A673 (cell line): ENCODE data around the gene SRPRB. TPM values are rescaled to one million over a fixed set of nuclear protein-coding genes. Genes with fewer than 3 reads are reported as not detected.

Source experiments
- BruUV-seq: library from RNA; stranded (reverse); fragments of 400-500 nt; replicated peaks from 2 replicates; lab custom pipeline; 2021; lab: Mats Ljungman, UMichigan
- CTCF ChIA-PET: fragments of 300-600 bp; sonication (Branson Sonifier 250); formaldehyde crosslinking; loops from one replicate; lab custom pipeline; 2022; ENCODE audit warnings: antibody characterized with exemption; lab: Charles Lee
- POLR2A ChIA-PET: fragments of 300-600 bp; sonication (Branson Sonifier 250); formaldehyde crosslinking; loops from one replicate; lab custom pipeline; 2022; ENCODE audit warnings: antibody characterized with exemption; ENCODE audit not compliant: low non-redundant PET; lab: Charles Lee
- DNase-seq: peaks from one replicate; pipeline ENCODE4 v3.0.0-alpha.2; 2015; ENCODE audit warnings: low spot score
- H3K27ac ChIP-seq: fragments of 200-600 bp; sonication (generic); 2 replicates; pipeline ENCODE4 v1.5.1; 2016; ENCODE audit warnings: mixed run types, low read depth, mild to moderate bottlenecking, mixed read lengths, antibody characterized with exemption, low read length; ENCODE audit not compliant: poor library complexity, severe bottlenecking
- H3K27me3 ChIP-seq: fragments of 200-600 bp; sonication (generic); replicated peaks from 2 replicates; pipeline ENCODE4 v1.6.1; 2017; ENCODE audit warnings: mixed run types, low read depth, mild to moderate bottlenecking, mixed read lengths, antibody characterized with exemption, low read length; ENCODE audit not compliant: insufficient read depth, poor library complexity
- H3K36me3 ChIP-seq: fragments of 200-600 bp; sonication (generic); 2 replicates; pipeline ENCODE4 v1.6.1; 2016; ENCODE audit warnings: mixed run types, mild to moderate bottlenecking, mixed read lengths, antibody characterized with exemption, low read length; ENCODE audit not compliant: insufficient read depth, poor library complexity, severe bottlenecking
- H3K4me1 ChIP-seq: fragments of 200-600 bp; sonication (generic); 2 replicates; pipeline ENCODE4 v1.6.1; 2017; ENCODE audit warnings: mixed run types, mild to moderate bottlenecking, mixed read lengths, antibody characterized with exemption, low read length; ENCODE audit not compliant: insufficient read depth, poor library complexity, severe bottlenecking
- H3K4me3 ChIP-seq: fragments of 200-600 bp; sonication (generic); 2 replicates; pipeline ENCODE4 v1.5.1; 2016; ENCODE audit warnings: low read depth, mixed run types, mild to moderate bottlenecking, mixed read lengths, low read length; ENCODE audit not compliant: poor library complexity, severe bottlenecking
- H3K9me3 ChIP-seq: fragments of 200-600 bp; sonication (generic); 2 replicates; pipeline ENCODE4 v1.6.1; 2016; ENCODE audit warnings: mixed run types, low read depth, mild to moderate bottlenecking, mixed read lengths, antibody characterized with exemption, low read length; ENCODE audit not compliant: poor library complexity, severe bottlenecking
- EZH2 ChIP-seq: fragments of 200-600 bp; sonication (generic); IDR thresholded peaks from 2 replicates; pipeline ENCODE4 v1.6.1; 2017; ENCODE audit warnings: borderline replicate concordance, low read depth, mild to moderate bottlenecking, mixed read lengths, antibody characterized with exemption, low read length; ENCODE audit not compliant: poor library complexity, severe bottlenecking
- intact Hi-C: fragments of 100-400 bp; cut with micrococcal nuclease; formaldehyde crosslinking; loops from one replicate; pipeline ENCODE4 v1.10.0; 2022; ENCODE audit not compliant: unreplicated experiment
- total RNA-seq: library from RNA; stranded (reverse); gene quantifications from 2 replicates; pipeline ENCODE4 v1.2.3, GENCODE V29; 2021
- TF ChIP-seq, protein P1 (sequence below): fragments of 300-800, 200-600 bp; sonication (generic); conservative IDR thresholded peaks from 2 replicates; pipeline ENCODE4 v1.5.1; 2017; ENCODE audit warnings: low read depth, mild to moderate bottlenecking, antibody characterized with exemption, low read length, moderate library complexity, mixed read lengths

The SRPRB gene
- total RNA-seq, 1 experiment from 2014 or later = 64.2 TPM

DNA sequence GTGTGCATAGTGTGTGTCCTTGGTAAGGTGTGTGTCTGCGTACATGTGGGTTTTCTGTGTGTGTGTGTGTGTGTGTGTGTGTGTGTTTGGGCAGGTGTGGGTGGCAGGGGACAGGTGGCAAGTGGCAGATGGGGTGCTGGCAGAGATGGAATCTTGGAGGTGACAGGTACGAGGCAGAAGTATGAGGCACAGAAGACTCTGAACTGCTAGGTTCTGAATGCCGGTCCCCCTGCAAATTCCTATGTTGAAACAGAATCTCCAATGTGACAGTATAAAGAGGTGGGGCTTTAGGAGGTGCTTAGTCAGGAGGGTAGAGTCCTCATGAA is 29.8 kb downstream of the SRPRB start:
- Histone ChIP-seq H3K4me1 (no peaks in the 10 kb centered on the region), H3K27ac (no peak overlapping the region), H3K4me3 (no peak overlapping the region), H3K9me3 (no peaks in the 10 kb centered on the region), H3K36me3 (no peaks in the 10 kb centered on the region), H3K27me3 (no peaks in the 10 kb centered on the region)
- intact Hi-C loops = no loop called here
- no peak for DNase-seq
- TF ChIP-seq, protein P1, sequence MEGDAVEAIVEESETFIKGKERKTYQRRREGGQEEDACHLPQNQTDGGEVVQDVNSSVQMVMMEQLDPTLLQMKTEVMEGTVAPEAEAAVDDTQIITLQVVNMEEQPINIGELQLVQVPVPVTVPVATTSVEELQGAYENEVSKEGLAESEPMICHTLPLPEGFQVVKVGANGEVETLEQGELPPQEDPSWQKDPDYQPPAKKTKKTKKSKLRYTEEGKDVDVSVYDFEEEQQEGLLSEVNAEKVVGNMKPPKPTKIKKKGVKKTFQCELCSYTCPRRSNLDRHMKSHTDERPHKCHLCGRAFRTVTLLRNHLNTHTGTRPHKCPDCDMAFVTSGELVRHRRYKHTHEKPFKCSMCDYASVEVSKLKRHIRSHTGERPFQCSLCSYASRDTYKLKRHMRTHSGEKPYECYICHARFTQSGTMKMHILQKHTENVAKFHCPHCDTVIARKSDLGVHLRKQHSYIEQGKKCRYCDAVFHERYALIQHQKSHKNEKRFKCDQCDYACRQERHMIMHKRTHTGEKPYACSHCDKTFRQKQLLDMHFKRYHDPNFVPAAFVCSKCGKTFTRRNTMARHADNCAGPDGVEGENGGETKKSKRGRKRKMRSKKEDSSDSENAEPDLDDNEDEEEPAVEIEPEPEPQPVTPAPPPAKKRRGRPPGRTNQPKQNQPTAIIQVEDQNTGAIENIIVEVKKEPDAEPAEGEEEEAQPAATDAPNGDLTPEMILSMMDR = no peak
- no peak for TF ChIP-seq EZH2
- BruUV-seq = no TSS peak
- POLR2A ChIA-PET = no interaction called here
- CTCF ChIA-PET = no interaction called here

DNA sequence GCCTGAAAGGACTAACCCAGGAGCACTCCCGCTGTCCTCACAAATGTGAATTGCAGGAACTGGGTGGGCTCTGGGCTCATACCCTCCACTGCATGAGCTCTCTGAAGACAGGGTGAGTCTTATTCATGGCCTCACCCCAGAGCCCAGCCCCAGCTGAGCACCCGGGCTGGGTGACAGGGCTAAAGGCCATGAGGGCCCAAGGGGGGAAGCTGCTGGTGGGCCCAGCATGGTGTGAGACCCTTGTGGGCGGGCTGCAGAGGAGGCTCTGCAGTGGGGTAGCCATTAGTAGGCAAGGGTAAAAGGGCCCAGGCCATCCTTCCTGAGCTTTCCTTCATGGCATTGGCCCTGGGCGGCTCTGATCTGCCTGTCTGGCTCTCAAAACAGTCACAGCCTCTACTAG is 30.3 kb downstream of the SRPRB start:
- no peaks in the 10 kb centered on the region for H3K36me3 ChIP-seq
- ChIA-PET POLR2A (no interaction called here), CTCF (no interaction called here)
- no peaks in the 10 kb centered on the region for H3K9me3 ChIP-seq
- TF ChIP-seq, protein P1 = no peak
- TF ChIP-seq EZH2 = no peak
- H3K4me1 ChIP-seq = no peaks in the 10 kb centered on the region
- intact Hi-C loops = no loop called here
- DNase-seq = no peak
- H3K4me3 ChIP-seq = no peak overlapping the region
- H3K27ac ChIP-seq = no peak overlapping the region
- H3K27me3 ChIP-seq = no peaks in the 10 kb centered on the region
- BruUV-seq = no TSS peak

DNA sequence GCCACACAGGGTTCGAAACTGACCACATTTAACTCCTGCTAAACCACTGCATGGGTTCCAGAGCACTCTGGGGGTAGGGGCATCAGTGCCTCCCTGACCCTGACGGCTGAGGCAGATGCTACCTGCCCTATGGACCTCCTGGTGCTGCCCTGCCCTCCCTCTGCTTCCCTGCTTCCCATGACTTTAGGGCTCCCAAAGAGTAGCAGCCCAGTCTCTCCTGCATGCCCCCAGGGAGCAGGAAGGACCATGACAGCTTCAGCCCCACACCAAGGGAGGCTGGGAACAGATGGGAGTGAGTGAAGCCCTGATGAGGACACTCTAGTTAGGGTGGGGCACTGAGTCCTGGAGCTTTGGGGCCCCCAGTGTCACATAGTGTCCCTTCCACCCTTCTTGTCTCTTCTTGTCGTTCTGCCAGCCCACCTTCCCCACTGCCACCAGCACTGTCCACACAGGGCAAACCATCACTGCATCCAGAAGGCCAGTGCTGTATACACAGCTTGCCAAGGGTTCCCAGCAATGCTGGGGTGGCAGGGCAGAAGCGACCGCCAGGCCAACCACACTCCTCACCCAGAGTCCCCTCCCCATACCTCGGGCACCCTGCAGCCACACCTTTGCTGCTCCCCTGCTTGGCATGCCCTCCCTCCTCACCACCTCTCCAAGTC is 31.0 kb downstream of the SRPRB start:
- Histone ChIP-seq H3K4me1 (no peaks in the 10 kb centered on the region), H3K27me3 (no peaks in the 10 kb centered on the region), H3K4me3 (no peak overlapping the region), H3K27ac (no peak overlapping the region), H3K36me3 (no peaks in the 10 kb centered on the region), H3K9me3 (no peaks in the 10 kb centered on the region)
- intact Hi-C loops = no loop called here
- DNase-seq = no peak
- ChIA-PET POLR2A (no interaction called here), CTCF (no interaction called here)
- no TSS peak for BruUV-seq
- TF ChIP-seq, protein P1 = no peak
- no peak for TF ChIP-seq EZH2
